ENCODE data around the gene PLEKHA8. TPM values are rescaled to one million over a fixed set of nuclear protein-coding genes. Genes with fewer than 3 reads are reported as not detected.

The PLEKHA8 gene
- total RNA-seq, 1 donor from 2014 or later, result 17.1 TPM

GRCh38 chr7:30083334-30083733 lies 55.1 kb downstream of the PLEKHA8 start:
- FAIRE-seq (no peak), DNase-seq (ENCODE audit: low read depth) (no peak)
- no peak overlapping the region for H3K4me3 ChIP-seq (ENCODE audit: low read depth, low read length)
- H3K36me3 ChIP-seq (ENCODE audit: control insufficient read depth, insufficient read depth, low read length), result peaks cover 2% of the 10 kb centered on the region
- no peak for TF ChIP-seq CTCF (IDR thresholded peaks at IDR 0.05; ENCODE audit: insufficient read depth, low read length, severe bottlenecking)
- no peaks in the 10 kb centered on the region for H3K27me3 ChIP-seq (ENCODE audit: control insufficient read depth, insufficient read depth, low read length)

GRCh38 chr7:30084212-30084611 lies 56.0 kb downstream of the PLEKHA8 start:
- FAIRE-seq, result no peak
- Histone ChIP-seq H3K4me3 (ENCODE audit: low read depth, low read length) (no peak overlapping the region), H3K27me3 (ENCODE audit: control insufficient read depth, insufficient read depth, low read length) (no peaks in the 10 kb centered on the region), H3K36me3 (ENCODE audit: control insufficient read depth, insufficient read depth, low read length) (no peaks in the 10 kb centered on the region)
- no peak for DNase-seq (ENCODE audit: low read depth)
- TF ChIP-seq CTCF (IDR thresholded peaks at IDR 0.05; ENCODE audit: insufficient read depth, low read length, severe bottlenecking), result no peak

- no peak for TF ChIP-seq CTCF (IDR thresholded peaks at IDR 0.05; ENCODE audit: insufficient read depth, low read length, severe bottlenecking)
- Histone ChIP-seq H3K36me3 (ENCODE audit: control insufficient read depth, insufficient read depth, low read length) (no peaks in the 10 kb centered on the region), H3K4me3 (ENCODE audit: low read depth, low read length) (no peak overlapping the region), H3K27me3 (ENCODE audit: control insufficient read depth, insufficient read depth, low read length) (no peaks in the 10 kb centered on the region)
- DNase-seq (ENCODE audit: low read depth) (no peak), FAIRE-seq (no peak)
Observed at GRCh38 chr7:30086529-30086928, 58.3 kb downstream of the PLEKHA8 start.

GRCh38 chr7:30087371-30087770 lies 59.2 kb downstream of the PLEKHA8 start:
- Histone ChIP-seq H3K4me3 (ENCODE audit: low read depth, low read length) (no peak overlapping the region), H3K27me3 (ENCODE audit: control insufficient read depth, insufficient read depth, low read length) (no peaks in the 10 kb centered on the region), H3K36me3 (ENCODE audit: control insufficient read depth, insufficient read depth, low read length) (no peaks in the 10 kb centered on the region)
- no peak for FAIRE-seq
- no peak for TF ChIP-seq CTCF (IDR thresholded peaks at IDR 0.05; ENCODE audit: insufficient read depth, low read length, severe bottlenecking)
- no peak for DNase-seq (ENCODE audit: low read depth)

GRCh38 chr7:30088362-30088761 lies 60.1 kb downstream of the PLEKHA8 start:
- H3K36me3 ChIP-seq (ENCODE audit: control insufficient read depth, insufficient read depth, low read length), result no peaks in the 10 kb centered on the region
- FAIRE-seq (no peak), DNase-seq (ENCODE audit: low read depth) (no peak)
- H3K4me3 ChIP-seq (ENCODE audit: low read depth, low read length), result no peak overlapping the region
- no peak for TF ChIP-seq CTCF (IDR thresholded peaks at IDR 0.05; ENCODE audit: insufficient read depth, low read length, severe bottlenecking)
- H3K27me3 ChIP-seq (ENCODE audit: control insufficient read depth, insufficient read depth, low read length), result no peaks in the 10 kb centered on the region

GRCh38 chr7:30090111-30090510 lies 61.9 kb downstream of the PLEKHA8 start:
- DNase-seq (ENCODE audit: low read depth), result no peak
- Histone ChIP-seq H3K4me3 (ENCODE audit: low read depth, low read length) (no peak overlapping the region), H3K36me3 (ENCODE audit: control insufficient read depth, insufficient read depth, low read length) (no peaks in the 10 kb centered on the region), H3K27me3 (ENCODE audit: control insufficient read depth, insufficient read depth, low read length) (no peaks in the 10 kb centered on the region)
- FAIRE-seq, result no peak
- no peak for TF ChIP-seq CTCF (IDR thresholded peaks at IDR 0.05; ENCODE audit: insufficient read depth, low read length, severe bottlenecking)

Measured in bronchial epithelial cell (primary cell).